NCI-H1930 (cell line): ENCODE measurements around the gene ARFGAP3.

Source experiments
- DNase-seq, 2 experiments: peaks; one replicate each; lab custom pipeline; 2025; lab: John Stamatoyannopoulos, UW

The ARFGAP3 gene

DNA sequence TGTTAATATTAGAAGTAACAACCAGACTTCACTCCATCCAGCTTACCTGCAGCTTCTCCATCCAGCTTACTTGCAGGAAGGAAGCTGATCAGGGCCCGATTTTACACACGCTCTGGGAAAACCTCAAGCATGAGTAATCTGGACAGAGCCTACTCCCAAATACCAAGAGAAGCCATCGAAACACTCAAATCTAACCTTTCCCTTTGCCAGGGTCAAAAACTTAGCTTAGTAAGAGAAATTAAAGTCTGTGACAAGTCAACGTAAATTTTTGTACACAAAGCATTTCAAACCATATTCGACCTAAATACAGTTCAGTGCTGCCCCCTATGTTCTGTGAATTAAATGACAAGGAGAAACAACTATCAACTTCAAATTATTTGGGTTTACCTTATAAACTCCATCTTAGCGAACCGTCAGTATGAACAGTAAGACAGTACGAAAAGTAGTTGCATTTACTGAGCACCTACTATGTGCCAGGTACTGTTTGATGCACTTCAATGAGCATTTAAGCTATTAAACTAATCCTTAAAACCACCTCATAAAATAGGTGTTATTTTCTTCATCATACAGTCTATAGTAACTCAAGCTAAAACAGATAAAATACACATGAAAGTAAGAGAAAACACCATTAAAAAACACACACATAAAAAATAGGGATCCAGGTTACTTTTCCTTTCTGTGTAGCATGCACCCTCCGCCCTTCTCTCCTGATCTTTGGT is 36.9 kb downstream of the ARFGAP3 start:
- no peak for DNase-seq

DNA sequence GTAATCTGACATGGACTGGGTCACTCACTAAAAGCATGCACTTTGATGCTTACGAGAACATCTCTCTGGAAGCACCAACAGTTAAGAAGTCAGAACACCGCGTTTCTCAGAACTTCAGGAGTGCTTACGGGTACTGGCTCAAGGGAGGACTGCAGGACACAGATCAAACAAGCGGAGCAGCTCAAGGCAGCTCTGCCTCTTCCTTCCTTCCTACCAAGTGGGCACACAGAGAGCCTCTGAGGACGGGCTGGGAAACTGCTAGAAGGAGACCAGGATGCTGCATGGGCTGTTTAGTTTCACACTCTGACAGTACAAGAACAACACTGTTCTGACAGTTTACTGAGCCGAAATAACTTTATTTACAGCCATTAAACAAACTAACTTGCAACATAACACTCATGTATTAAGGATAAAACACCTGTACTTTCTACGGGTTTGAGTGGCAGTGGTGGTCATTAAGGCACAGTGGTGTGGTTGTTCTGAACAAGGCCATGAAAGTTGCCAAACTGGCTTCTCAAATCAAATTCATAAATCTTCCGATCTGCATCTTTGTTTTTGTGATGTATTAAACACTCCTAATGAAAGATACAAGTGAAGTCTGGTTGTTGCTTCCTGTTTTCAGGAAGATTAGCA is 37.5 kb downstream of the ARFGAP3 start:
- DNase-seq: no peak

DNA sequence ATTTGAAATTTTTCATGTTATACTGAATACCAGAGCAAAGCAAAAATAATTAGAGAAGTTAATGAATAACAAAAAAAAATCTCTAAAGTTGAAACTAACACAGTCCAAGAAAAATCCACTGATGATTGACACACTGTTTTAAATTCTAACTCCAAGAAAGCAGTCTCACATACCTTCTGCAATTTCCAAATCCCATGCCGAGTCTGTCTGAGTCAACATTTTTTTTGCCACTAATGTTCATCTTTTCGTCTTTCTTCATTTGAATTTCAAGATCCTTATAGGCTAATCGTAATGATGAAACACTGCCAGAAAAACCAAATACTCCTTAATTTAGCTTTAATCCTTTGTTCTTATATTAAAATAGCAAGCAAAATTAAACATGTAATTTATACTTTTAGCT is 39.5 kb downstream of the ARFGAP3 start:
- DNase-seq: no peak

DNA sequence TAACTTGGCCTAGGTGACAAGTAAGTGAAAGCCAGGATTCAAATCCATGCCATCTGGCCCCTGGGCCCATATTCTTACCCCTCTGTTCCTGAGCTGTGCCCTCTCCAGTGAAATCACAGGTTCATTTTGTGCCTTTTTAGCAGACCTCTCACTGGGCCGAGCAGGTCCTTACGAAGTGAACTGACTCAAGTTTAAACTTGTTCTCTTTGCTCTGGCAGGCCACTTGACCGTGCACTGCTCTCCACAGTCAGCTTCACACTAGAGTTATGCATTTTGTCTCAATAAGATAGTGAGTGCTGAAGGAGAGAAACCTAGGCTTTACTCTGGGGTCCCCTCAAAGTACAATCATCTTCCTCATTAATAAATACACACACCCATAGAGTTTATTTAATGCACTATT is 40.7 kb downstream of the ARFGAP3 start:
- no peak for DNase-seq

DNA sequence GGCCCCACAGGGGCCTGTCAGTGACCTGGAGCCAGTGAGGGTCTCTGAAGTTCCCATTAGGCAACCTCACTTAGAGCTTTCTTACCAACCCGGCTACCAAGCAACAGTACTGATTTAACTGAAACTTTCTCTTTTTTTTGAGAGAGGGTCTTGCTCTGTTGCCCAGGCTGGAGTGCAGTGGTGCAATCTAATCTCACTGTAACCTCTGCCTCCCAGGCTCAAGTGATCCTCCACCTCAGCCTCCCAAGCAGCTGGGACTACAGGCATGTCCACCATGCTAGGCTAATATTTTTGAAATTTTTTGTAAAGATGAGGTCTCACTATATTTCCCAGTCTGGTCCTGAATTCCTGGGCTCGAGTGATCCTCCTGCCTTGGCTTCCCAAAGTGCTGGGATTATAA is 42.5 kb downstream of the ARFGAP3 start:
- no peak for DNase-seq

DNA sequence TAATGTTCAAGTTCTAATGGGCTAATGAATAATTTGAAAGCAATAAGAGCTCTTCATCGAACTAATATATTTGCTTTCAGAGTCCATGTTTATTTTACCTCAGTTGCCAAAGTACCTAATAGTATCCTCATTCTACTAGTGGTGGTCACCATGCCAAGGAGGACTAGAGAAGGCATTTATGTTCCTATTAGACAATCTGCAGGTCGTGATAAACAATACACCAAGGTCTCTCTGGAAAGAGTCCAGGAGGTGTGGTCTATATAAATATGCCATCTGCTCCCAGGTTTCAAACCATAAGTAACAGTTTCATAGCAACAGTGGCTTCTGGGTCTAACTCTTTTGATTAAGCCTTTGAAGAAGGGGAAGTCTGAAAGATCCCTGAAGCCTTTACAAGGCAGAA is 42.9 kb downstream of the ARFGAP3 start:
- DNase-seq: no peak

DNA sequence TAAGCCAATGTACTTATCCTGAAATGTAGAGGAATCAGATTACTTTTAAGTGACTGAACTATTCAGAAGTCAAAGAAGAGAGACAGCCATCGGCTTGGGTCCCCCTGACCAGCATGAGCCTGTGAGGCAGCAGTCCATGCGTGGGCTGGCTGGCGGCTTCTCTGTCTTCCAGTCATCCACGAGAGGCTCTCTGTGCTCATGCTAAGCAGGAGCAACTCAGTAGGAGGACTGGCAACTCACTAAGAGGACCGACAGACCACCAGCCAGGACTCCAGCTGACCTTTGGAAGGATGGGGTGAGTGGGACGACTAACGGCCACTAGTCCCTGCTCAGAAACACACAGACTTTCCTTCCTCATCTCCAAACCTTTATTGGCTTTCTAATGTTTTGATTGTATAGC is 43.6 kb downstream of the ARFGAP3 start:
- DNase-seq: no peak

DNA sequence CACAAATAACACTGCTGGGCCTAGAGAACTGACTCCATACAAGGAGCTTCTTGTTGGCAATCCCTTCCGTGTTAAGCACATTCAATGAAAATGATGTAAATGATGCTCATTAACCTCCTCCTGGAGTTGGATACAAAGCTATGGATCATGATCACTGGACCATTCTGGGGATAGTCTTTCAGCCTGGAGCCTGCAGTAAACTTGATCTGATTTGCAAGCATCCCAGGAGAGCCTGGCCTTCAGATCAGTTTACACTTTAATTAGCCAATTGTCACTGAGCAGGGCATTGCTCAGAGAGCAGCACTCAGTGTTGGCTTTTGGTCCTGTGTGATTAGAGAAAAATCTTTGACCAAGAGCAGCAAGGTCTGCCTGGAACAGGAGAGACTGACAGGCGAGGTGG is 45.6 kb downstream of the ARFGAP3 start:
- no peak for DNase-seq

DNA sequence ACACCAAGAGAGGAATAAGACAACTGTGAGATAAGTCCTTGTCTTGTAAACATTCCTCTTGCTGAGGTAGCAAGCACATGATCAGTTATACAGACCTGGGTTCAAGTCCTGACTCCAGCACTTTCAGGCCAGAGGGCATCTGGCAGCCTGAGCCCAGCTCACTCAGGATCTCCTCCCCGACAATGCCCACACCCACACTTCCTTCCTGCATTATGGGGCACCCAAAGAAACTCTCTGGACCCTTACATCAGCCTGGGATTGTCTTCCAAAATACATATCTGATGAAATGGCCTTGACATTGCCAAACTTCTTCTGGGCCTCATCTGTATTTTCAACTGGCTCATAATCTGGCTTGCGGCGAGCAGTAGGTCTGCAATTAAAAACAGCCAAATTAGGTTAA is 48.6 kb downstream of the ARFGAP3 start:
- DNase-seq: no peak

DNA sequence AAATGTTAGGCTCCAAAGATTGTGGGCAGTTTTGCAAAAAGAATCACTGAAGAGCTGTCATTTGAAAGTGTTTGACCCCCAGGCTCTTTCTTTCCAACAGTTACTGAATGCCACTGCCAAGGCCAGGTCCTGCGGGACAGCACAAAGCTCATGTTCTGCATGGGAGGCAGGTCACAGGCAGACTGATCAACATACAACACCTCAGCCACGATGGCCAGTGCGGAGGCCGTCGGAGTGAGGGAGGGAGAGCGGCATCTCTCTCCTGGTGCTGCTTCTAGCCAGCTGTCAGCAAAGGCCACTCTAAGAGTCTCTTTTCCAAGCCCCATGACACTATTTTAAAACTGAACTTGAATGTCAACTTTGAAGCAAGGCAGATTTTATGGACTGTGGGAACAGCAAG is 49.9 kb downstream of the ARFGAP3 start:
- DNase-seq: no peak

DNA sequence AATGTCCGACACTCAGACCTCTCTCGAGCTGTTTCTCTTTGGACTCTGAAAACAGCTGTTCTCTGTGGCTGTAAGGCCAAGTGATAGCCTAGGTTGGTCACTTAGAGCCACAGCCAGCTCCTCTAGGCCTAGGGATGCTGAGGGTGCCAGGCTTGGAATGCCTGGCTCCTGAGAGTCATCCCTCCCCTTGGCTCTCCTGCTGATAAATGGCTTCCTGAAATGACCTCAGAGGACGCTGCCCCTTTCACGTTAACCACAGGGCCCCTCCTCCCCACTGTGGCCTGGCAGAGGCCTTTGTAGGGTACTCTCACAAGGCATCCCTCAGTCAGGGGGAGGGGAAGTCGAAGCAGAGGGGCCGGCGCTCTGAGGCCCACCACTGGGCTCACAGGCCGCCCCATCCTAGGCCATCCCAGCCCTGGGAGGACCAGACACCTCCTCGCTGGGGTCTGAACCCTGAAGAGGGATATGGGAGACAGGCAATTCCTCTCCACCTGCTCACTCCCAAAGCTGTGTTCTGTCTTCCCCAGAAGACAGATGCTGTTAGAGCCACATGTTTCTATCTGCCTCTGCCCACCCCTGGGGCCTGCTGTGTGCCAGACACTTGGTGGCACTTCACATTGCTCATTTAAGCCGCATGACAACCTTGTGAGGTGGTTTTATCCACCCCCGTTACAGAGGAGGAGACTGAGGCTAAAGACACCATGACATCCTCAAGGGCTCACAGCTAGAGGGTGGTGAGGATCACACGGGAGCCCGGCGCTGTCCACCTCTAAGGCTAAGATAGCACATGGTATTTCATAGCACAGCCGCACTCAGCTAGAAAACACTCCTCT is 50.9 kb downstream of the ARFGAP3 start:
- no peak for DNase-seq

DNA sequence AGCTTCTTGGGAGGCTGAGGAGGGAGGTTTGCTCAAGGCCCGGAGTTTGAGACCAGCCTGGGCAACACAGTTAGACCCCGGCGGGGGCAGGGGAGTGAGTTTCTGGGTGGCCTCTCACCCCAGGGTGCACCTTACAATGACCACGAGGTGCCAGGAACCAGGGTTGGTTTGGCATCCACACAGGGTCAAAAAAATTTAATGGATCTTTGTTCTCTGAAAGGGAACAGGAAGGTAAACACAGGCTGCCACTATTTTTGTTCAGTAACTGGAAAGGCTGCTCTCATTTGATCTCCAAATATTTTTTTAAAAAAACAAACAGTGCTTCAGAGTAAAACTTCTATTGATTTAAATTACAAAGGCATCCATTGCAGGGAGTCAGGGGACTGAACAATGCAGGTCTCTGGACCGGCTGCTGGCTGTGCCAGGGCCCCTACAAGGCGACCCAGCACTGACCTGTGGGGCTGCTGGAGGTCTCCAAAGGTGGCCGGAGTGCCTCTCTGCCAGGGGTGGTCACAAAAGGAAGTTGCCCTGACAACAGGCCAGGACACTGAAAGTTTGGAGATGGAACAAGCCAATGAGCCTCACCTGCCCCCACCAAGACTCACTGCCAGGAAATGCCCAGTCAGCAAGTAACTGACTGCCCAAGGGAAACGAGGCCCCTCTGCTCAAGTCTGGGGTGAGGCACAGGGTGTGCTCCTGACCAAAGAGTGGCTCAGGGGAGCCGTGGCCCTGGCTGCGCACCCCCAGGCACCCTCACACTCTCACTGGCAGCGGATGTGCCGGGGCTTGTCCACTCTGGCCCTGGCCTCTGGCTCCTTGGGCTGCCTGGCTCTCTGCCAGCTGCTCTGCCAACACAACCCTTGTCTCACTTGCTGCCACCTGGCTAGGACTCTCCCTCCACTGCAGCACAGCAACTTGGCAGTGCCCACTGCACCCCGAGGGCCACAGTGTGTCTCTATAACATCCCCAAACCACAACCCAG is 51.8 kb downstream of the ARFGAP3 start:
- DNase-seq: no peak

DNA sequence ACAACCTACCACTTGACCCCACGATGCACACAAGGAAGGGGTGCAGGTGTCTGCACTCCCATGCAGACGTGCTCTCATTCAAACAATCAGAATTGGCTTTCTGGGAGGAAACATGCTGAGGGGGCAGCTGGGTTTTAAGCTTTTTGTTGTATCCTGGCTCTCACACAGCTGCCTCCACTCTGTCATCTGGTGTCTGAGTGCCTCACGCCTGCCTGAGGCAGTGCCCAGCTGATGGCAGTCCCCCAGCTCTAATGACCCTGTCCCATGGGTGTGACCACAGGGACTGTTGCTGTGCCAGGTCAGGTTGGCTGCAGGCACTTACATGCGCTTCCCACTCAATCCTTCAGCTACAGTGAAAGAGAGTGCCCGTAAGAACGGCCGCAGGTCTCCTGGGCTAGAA is 53.7 kb downstream of the ARFGAP3 start:
- no peak for DNase-seq

DNA sequence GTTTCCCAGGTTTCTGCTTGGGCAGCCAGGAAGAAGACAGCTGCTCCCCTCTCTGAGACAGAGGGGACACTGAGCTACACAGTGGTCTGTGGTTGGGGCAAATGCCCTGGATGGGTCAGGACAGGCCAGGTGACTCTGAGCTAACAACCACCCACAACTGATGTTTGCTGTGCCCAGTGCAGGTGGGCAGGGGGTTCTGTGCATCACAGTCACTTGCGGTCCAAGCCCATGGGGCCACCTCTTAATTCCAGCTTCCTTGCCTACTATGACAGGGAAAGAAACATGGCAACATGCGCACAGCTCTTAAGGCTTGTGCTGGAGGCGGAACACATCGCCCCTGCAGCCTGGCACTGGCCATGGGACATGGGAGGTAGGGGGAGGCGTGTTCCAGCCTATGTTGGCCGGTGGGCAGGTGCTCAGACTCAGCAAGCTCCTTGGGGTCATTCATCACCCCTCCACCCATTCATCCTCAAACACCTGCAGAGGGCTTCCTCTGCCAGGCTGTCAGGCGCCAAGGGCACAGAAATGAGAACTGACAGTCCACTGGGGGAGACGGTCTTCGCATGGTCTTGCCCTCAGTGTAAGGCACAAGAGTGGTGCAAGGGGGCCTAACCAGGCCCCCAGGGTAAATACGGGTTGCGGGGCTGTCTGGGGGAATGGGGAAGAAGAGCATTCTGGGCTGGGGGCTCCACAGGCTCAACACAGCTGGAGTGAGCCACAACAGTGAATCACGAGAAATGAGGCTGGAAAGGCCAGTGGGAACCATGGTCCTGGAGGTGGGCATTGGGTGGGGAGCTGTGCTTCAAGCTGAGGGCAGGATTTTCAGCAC is 55.6 kb downstream of the ARFGAP3 start:
- DNase-seq: no peak

DNA sequence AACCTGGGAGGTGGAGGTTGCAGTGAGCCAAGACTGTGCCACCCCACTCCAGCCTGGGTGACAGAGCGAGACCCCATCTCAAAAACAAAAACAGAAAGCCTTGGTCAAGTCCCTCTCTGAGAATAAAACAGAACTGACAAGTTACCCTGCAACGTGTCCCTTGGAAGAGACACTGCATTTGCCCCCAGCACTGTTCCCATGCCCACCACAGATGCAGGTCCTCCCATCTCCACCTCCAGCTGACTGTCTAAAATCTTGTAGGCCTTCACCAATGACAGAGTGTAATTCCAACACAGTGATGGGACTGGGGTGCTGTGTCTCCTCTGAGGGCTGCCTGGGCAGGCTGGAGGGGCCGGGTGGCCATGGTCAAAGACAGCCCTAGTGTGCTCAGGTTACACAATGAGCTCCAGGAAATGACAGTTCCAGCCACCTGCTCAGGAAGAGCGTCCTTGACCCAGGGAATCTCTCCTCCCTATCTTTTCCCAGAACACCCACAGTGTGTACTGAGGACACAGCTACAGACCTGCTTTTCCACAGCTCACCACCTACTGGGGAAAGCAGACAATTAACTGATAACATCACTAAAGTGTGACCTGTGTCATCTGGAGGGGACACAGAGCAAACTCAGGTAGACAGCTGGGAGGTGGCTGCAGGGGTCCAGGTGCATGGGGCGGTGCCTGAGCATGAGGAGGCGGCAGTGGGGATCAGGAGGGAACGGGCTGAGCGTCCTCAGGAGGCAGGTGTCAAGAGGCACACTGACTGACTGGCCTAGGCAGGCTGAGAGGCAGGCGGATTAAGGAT is 56.4 kb downstream of the ARFGAP3 start:
- DNase-seq: no peak

DNA sequence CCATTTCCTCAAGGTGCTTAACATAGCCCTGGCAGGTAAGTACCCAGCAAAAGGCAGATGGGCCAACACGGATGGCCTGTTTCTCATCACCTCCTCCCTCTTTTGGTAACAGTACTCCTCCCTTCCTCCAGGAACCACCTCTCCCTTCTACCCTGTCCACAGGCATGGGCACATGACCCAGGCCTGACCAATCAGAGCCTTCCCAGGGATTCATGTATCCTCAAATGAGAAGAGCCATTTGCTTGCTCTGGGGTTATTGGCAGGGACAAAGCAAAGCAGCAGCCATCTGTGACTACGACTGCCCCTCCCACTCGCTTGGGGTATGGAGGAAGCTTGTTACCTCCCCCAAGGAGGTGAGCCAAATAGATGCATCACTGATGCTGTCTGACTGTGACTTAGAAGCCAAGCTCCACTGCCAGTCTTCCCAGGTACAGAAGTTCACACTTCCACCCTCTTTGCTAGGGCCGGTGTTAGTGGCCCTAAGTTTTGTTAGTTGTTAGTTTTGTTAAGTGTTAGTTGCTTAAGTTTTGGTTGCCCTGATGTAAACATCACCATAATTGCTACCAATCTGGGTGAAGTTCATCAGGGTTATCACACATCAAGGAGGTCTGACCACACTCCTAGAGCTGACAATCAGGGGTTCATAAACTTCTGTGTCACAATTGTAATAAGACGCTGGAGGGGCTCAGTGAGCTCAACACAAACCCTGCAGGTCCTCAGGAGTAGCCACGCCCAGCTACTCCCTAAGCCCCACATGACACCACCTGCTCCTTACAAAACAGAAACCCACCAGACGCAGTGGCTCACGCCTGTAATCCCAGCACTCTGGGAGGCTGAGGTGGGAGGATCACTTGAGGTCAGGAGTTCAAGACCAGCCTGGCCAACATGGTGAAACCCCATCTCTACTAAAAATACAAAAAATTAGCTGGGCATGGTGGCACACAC is 57.3 kb downstream of the ARFGAP3 start:
- DNase-seq: no peak

DNA sequence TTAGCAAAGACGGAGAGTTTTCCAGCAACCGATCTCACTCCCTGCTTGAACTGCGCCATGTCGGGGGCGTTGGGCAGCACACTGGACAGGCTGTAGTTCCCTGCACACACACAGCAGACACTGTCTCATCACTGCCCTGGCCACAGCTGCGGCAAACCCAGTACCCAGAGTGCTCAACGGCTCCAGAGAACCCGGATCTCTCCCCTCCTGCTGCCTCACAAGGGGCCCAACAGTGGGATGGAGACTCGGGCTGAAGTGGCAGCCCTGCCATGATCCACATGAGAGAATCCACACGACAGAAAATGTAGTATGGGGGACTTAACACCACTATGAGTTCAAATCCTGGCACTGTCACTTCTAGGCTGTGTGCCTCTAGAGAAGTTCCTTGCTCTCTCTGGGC is 58.0 kb downstream of the ARFGAP3 start:
- DNase-seq: no peak

DNA sequence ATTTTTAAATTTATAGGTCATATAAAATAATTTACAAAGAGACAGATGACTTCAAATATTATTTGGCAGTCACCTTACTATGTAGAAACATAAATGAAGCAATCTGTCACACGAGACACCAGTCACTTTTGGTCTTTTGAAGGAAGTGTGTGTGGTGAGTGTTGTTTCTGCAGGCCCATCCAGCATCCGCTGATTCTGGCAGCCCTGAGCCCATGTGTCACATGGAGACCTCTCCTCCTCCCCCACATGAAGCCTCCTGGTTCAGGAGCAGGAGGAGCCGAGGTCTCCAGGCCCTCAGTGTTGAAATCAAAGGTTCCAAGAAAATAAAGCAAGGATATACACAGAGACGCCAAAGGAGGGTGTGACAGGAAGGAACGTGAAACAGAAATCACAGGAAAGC is 60.1 kb downstream of the ARFGAP3 start:
- DNase-seq: no peak

DNA sequence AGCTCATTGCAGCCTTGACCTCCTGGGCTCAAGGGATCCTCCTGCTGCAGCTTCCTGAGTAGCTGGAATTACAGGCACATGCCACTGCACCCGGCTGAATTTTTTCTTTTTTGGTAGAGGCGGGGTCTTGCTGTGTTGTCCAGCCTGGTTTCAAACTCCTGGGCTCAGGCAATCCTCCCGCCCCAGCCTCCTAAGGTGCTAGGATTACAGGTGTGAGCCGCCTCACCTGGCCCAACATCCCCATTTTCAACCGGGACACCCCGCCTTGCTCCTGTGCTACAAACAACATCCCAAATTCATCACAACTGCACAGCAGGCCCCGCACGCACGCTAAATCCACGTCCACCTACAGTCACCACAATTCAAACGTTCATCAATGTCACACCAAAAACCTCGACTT is 61.0 kb downstream of the ARFGAP3 start:
- no peak for DNase-seq
